Measurements from ENCODE around the gene CTU1.

CTU1 gene

DNA sequence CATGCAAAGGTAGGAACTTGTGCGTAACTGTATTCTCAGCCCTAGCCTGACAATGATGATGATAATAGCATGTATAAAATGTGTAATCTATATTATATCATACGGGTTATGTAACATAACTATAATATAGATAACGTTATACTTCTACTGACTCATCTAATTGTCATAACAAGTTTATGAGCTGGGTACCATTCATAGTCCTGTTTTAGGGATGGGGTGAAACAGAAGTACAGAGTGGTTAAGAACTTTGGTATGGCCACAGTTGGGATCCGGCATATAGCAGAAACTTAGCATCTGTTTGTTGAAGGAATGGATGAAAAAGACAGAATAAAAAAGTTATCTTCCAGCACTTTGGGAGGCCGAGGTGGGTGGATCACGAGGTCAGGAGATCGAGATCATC lies 5.2 kb downstream of the CTU1 start:
- no peak for DNase-seq

DNA sequence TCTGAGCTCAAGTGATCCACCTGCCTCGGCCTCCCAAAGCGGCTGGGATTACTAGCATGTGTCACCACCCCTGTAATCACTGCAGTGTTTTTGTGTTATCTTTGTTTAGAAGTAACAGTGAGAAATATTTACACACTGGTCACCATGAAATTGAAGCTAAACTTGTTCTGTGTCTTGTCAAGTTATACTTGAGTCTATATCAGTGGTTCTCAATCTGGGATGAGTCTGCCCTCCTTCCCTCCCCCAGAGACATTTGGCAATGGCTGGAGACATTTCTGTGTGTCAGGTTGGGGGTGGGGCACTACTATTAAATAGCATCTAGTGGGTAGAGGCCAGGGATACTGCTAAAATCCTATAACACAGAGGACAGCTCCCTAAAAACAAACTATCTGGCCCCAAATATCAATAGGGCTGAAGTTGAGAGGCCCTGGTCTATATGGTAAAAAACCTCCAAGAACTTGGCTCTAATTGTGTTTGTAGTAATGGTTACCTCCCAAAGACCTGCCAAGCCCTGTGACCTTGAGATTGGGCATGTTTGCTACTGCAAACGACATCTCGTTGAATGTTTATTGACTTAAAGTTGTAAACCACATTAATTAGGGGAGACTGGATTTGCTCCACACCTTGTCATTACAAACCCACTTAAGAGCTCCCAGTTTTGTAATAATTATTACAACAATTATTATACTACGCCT lies 6.9 kb downstream of the CTU1 start:
- no peak for DNase-seq

DNA sequence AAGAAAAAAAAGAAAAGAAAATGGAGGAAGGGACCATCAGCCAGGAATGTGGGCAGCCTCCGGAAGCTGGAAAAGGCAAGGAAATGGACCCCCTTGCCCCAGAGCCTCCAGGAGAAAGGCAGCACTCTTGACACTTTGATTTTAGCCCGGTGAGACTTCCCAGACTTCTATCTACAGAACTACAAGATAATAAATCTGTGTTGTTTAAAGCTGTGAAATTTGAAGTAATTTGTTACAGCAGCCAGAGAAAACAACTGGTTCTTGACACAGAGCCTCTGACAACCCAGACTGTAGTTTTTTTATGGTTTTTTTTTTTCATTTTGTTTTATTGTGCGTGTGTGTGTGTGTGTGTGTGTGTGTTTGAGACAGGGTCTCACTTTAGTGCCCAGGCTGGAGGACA lies 7.6 kb downstream of the CTU1 start:
- DNase-seq, result no peak

DNA sequence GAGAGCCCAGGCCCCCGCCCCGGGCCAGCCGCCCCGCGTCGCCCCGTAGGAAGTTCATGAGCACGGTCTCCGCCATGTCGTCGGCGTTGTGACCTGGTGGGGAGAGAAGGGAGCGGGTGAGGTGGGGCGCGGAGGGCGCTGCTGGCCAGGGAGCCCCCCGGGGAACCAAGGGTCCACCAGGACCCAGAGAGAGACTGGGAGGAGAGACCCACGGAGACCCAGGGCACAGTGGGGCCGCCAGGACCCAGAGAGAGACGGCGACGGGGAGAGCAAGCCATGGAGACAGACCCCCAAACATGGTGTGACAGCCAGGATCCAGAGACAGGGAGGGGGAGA lies 9.2 kb downstream of the CTU1 start:
- no peak for DNase-seq

DNA sequence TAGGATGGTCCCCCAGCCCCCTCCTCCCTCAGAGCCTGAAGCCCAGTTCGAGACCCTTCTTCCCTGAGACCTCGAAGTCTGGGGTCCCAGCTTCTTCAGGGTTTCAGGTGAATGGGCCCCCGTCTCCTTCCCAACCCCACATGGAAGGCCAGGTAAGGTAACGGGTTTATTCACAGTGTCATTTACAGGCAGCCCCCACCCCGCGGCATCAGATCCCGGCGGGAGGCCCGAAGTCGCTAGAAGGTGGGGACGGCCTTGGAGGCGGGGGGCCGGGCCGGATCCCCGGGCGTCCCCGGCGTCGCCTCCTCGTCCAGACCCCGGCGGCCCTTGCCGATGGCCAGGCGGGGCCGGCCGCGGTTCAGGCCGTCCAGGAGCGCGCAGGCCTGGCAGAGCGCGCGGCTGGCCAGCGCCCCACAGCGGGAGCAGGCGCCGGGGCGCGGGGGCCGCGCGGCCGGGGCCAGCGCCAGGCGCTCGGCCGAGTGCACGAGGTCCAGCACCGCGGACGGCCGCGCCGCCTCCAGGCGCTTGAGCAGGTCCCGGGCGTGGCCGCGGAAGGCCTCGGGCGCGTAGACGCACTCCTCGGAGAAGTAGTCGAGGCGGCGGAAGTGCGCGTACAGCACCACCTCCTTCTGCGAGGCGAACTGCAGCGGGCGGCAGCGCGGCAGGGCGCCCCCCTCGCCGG lies 9.7 kb downstream of the CTU1 start:
- DNase-seq, result no peak

DNA sequence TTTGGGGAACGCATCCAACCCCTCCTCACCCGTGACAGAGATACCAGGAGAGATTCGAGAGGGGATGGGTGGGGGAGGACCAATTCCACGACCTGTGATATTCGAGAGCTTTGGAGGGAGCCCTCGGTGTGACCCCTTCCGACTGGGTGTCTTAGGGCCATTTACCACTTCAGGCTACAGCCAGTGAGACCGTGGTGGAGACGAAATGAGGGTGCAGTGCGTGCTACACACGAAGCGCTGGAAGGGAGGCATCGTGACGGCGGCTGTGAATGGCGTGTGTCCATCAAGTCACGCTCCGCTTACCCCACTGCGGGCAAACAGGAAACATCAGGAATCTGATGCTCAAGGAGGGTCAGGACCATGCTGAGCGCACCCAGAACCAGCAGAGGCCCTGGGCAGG lies 10.4 kb downstream of the CTU1 start:
- no peak for DNase-seq

DNA sequence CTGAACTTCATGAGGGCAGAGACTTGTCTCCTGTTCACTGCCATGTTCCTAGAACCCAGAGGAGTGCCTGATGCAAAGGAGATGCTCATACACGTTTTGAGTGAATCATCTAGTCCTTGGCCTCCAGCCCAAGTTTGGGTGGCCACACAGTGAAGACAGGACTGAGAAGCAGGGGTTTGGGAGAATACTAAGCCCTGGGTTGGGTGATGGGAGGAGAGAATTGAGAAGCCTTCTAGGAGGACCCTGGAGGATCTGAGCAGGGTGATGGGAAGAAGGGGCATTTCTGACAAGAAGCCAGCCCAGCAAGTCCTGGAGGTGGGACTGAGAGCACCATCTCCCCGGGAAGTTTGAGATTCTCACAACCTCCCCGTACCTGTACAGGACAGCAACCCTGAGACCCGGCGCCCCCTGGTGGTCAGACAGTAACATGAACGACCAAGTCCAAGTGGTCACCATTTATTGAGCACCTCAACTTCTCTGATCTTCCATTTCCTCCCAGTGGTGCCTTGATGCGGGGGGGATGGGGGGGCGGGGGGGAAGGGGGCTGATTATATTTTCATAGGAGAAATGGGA lies 11.0 kb downstream of the CTU1 start:
- peak in 1 of 2 experiments; percentile 42 for DNase-seq

DNA sequence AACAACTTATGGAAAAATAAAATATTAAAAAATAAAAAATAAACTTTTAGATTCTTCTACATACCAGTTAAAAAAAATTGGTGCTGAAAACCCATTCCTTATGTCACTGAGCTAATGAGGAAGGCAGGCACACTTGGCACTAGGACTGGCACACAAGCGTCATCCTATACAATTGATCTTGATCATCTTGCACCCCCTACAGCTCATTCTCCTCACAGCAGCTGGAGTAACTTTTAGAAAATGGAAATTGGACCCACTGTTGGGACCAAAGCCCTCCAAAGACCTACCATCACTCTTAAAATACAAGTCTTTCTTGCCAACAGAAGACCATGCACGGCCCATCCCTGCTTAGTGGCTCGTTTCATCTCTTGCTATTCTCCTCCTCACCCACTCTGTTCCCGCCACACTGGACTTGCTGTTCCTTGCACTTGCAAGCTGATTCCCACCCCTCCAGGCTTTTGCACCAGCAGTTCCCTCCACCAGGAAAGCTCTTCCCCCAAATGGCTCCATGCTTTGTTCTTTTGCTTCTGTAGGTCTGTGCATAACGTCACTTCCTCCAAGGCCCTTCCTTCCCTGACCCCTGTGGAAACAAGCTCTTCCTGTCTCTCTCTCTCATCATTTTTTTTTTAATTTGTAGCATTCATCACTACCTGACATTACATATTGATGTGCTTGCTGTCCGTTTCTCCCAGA lies 11.6 kb downstream of the CTU1 start:
- no peak for DNase-seq

DNA sequence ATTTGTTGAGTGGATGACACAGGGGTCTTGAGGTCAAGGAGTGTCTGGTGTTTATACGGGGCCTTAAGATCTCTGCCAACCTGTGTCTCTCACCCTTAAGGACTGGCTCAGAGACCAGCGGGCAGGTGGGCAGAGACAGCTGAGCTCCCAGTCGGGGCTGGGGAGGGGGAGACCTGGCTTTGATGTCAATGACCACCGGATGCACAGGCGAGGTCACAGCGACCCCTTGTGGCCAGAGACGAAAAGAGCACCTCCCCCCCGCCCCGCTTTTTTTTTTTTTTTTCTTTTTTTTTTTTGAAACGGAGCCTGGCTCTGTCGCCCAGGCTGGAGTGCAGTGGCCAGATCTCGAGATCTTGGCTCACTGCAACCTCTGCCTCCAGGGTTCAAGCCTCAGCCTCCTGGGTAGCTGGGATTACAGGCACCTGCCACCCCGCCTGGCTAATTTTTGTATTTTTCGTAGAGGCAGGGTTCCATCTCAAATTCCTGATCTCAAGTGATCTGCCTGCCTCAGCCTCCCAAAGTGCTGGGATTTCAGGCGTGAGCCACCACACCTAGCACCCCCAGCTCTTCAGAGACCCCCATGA lies 13.4 kb downstream of the CTU1 start:
- DNase-seq, result no peak

DNA sequence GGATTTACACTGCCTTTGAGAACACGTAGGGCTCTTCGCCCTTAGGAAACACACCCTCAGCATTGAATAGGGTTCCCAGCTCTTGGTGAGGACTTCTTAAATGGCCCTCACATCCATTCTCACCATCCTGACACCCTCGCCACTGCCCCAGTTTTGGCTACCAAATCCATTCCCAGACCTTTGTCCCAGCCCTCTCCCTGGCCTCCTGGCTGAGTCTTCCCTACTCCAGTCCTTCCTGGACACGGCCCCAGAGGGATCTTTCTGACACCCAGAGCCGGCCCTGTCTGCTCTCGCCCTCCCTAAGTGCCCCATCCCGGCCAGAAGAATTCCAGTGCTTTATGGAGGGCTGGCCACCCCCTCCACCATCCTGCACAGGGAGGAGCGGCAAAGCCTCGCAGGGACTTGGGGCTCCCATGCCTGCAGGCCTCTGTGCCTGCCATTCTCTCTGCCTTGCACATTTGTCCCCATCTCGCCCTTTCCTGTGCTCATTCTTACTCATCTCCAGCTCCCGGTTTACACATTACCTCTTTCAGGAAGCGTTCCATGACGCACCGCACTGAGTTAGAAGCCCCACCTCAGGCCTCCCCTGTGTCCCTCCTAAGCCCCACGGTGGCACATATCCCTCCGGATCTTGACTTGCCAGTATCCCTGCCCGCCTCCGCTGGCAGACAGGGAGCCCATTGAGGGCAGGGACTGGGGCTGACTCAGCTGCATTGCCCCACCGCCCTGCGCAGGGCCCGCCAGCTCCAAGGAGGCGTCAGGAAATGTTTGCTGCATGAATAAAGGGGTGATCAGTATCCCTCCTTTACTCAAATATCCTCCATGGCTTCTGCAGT lies 14.5 kb downstream of the CTU1 start:
- DNase-seq, result no peak

DNA sequence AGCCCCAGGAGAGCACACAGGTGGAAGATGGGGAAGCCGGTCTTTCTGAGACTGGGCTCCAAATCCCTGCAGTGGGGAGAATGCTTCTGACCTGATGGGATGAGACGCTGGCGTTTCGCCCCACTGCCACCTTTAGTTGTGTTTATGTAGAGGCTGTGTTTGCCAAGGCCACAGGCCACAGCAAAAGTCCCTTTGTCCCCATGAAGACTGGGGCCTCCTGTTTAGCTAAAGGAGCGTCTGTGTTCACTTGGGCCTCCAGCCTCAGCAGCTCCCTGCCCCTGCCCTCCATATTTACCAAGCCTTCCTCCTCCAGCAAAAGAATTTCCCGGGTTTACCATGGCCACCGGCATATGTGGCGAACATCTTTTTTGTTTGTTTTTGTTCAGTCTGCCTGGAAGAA lies 15.1 kb downstream of the CTU1 start:
- DNase-seq, result no peak

DNA sequence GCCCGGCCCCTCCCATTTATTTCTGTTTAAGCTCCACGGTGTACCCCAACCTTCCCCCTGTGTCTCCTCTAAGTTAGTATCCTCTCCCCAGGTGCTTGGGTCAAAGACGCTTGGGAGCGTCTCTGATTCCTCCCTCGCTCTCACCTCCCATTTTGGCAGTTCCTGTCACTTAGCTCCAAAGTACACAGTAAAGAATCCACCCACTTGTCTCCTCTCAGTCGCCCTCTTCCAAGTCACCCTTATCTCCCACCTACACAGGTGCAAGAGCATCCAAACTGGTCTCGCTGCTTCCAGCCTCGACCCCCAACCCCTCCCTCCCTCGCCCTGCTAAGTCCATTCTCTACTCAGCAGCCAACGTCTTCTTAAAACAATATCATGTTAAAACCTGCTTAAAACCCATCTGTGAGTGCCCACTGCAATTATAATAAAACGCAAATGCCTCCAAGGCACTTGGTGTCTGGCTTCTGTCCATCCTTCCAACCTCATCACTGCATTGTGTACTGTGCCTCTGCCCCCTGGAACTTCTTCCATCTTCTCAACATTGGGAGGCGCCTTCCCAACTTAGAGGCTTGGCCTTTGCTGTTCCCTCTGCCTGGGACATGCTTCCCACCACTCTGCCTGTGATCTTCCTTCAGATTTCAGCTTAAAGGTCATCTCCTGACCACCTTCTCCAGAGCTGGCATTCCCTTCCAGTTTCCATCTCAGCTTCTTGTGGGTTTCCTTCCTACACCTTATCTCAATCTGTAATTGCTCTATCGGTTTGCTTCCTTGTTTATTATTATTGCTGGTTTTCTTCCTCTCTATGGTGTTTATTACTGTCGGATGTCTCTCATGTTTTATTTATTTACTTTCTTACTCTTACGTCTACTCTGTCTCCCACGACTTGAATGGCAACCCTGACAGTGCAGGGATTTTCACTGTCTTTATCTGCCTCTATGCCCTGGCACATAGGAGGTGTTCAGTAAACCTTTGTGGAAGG lies 16.0 kb downstream of the CTU1 start:
- DNase-seq, result no peak

DNA sequence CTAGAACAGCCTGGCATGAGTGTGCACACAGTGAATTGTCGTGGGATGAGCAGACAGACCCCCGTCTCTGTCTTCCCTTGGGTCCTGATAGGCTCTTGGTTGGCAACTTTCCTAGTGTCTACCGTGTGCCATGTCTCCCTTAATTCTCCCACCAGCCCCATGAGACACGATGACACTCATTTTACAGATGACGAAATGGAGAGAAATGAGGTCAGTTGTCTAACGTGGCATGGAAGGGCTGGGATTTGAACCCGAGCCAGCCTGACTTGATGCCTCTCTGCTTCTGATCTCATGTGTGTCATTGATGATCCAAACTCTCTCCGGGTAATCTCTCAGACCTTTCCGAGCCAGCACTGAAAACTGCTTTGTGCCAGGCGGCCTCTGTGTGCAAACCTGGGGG lies 17.1 kb downstream of the CTU1 start:
- no peak for DNase-seq

DNA sequence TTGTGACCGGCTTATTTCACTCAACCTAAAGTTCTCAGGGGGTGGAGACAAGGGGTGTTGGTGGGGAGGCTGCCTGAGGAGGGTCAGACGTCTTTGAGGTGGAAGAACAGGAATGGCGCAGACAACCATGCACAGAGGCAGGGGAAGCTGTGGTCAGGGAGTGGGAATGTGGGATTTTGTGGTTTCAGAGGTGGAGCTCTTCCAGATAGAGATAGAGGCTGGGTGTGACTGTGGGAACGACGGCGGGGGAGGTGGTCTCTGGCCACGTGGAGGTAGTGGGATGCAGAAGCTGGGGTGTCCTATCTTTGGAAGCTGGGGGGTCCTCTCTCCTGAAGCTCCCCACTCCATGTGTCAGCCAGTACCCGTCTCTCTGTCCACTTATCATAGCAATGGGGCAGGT lies 17.7 kb downstream of the CTU1 start:
- no peak for DNase-seq

DNA sequence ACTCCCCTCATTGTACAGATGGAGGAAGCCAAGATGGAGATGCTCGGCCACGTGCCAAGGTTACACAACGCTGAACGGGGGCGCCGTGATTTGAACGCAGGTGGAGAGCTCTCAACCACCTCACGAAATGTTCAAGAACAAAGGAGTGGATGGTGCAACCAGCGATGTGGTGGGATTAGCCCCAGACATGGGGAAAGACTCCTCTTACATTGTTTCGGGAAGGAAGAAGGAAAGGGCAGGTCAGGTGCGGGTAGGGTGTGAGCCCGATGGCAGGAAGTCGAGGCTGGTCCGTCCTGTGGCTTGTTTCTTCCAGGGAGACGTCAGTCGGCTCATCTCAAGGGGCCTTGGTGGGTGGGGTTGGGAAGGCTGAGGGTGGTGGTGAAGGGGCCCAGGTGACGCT lies 18.4 kb downstream of the CTU1 start:
- DNase-seq, result no peak

DNA sequence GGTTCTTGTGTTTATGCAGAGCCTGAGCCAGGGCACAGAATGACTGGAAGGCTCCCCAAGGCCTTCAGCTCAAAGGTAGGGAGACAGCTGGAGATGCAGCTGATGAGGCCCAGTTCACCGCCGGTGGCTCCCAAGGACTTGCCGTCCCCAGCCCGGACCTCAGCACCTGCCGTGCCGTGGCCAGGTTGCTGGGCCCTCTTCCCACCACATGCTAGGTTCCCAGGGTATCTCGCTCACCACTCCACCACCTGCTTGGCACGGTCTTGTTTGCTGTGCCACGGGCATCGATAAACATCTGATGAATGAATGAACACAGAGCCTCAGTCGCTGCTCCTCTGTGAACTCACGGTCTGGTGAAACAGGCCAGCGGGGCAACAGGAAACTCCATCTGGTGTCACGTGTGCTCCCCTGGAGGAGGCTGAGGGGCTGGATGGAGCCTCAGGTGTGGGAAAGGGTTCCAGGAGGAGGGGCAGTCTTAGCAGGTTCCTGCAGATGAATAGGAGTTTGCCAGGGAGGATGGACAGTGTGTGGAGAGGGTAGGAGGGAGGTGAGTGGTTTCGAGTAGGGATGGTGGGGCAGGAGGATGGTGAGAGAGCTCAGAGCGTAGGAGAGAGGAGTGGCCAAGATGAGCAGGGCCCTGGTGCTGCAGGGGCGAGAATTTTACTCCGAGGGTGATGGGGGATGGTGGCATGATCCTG lies 21.9 kb downstream of the CTU1 start:
- no peak for DNase-seq

DNA sequence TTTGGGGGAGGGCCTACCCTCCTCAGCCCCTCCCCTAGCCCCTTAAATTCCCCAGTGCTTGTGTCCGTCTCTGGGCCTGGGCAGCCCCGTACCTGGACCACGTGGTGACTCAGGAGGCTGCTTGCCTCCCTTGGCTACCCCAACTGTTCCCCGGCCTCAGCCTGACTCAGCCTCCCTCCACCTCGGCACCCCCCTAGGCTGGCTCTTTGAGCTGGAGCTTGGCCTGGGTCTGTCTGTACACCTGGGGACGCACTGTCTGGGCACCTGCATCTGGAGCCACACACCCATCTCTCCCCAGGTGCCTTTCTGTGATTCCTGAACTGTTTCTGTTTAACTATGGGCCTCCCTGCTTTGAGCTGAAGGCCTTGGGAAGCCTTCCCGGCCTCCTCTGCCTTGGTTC lies 23.7 kb downstream of the CTU1 start:
- no peak for DNase-seq

DNA sequence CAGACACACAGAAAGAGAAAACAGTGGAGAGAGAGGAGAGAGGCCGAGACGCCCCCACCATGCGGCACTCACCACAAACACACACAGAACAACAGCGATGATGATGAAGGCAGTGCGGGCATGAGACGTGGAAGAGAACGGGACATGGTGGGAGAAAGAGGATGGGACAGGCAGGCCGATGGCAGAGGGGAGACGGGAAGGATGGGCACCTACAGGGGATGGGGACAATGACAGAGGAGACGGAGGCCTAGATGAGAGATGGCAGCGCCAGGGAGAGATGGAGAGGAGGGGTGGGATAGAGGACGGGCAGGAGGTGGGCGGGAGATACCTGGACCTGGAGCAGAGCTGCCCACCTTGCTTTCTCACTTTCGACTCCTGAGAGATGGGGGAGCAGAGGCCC lies 24.4 kb downstream of the CTU1 start:
- DNase-seq, result no peak

DNA sequence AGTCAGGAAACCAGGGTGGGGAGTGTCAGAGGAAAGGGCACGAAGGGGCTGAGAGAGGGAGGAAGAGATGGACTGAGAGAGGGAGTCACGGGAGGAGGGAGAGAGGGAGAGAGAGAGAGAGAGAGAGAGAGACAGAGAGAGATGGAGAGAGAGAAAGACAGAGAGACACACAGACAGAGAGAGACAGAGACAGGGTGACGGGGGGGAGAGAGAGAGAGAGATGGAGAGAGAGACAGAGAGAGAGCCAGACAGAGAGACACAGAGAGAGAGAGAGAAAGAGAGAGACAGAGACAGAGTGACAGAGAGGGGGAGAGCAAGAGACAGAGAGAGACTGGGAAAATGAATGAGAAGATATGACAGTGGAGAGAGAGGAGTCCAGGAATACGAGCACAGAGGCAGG lies 25.0 kb downstream of the CTU1 start:
- no peak for DNase-seq

DNA sequence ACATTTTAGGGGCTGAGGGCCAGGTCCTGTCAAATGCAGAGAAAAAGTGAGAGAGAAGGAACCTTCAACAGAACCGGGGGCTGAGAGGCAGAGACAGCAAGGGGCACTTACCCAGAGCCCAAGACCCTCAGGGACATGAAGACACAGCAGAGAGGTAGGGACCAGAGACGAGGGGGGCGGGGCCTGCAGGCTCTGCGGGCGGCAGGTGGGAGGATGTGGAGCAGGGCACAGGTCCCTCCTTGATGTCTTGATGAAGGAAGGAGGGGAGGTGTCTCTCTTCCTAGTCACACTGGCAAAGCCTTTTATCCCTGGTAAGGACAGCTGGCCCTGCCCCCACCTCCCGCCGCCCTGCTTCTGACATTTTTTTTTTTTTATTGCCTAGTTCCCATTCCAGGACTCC lies 25.6 kb downstream of the CTU1 start, which contains the start of gene KLK14:
Gene KLK14 (minus strand): TSS at position 277 of the 400 bp plus-strand sequence. CDS start 273 bp downstream, at position 4.
- DNase-seq, result no peak

DNA sequence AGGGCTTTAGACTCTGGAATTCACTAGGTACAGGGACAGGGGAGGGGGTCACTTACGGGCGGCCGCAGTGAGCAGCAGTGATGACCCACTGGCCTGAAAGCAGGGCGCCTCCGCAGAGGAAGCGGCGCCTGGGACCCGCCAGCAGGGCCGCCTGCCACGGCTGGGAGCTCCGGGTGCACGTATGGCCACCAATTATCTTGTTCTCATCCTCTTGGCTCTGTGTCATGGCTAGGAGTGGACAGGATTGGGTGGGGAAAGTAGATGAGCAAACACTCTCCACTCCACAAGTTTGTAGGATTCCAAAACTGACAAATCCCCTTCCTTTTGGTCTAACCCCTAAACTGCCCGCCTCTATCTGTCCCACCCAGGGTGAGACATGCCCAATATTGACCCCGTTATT lies 26.7 kb downstream of the CTU1 start:
- no peak for DNase-seq
